IMR-90 (cell line): ENCODE results near the gene DCUN1D2. TPM values are rescaled to one million over a fixed set of nuclear protein-coding genes. Genes with fewer than 3 reads are reported as not detected.

Experiments used
- ATAC-seq: fragments of 200-7000 bp; cut with Tn5 transposase; 2 replicates; pipeline ENCODE4 v1.9.1; 2020; ENCODE audit warnings: low read depth, mild to moderate bottlenecking, moderate library complexity
- BruUV-seq: library from RNA; stranded (reverse); fragments of 400-500 nt; replicated peaks from 2 replicates; lab custom pipeline; 2021; lab: Mats Ljungman, UMichigan
- CTCF ChIA-PET: fragments of 300-600 bp; formaldehyde crosslinking; extraction: SDS; loops from one replicate; lab custom pipeline; 2021; ENCODE audit warnings: antibody characterized with exemption; lab: Yijun Ruan, JAX
- POLR2A ChIA-PET: fragments of 300-600 bp; sonication (Branson Sonifier 250); formaldehyde crosslinking; loops from one replicate; lab custom pipeline; 2022; ENCODE audit warnings: antibody characterized with exemption; ENCODE audit not compliant: unreplicated experiment; lab: Charles Lee
- DNase-seq: peaks from one replicate; pipeline ENCODE4 v3.0.0; 2013
- H2AFZ ChIP-seq: replicated peaks from 2 replicates; pipeline ENCODE3; 2013; ENCODE audit warnings: low read length, mild to moderate bottlenecking; ENCODE audit not compliant: poor library complexity
- H2AK5ac ChIP-seq: 2 replicates; pipeline ENCODE4 v1.6.1; 2013; ENCODE audit warnings: low read depth, low read length, inconsistent platforms
- H2AK9ac ChIP-seq: replicated peaks from 2 replicates; pipeline ENCODE3; 2013; ENCODE audit warnings: mild to moderate bottlenecking, low read depth, low read length, moderate library complexity; ENCODE audit not compliant: poor library complexity
- H2BK120ac ChIP-seq: 2 replicates; pipeline ENCODE4 v1.6.1; 2013; ENCODE audit warnings: low read depth, low read length, inconsistent platforms
- H2BK15ac ChIP-seq: 3 replicates; pipeline ENCODE4 v1.6.1; 2013; ENCODE audit warnings: low read depth, low read length, inconsistent platforms
- H2BK20ac ChIP-seq: 2 replicates; pipeline ENCODE4 v1.6.1; 2013; ENCODE audit warnings: low read depth, mild to moderate bottlenecking, inconsistent platforms, low read length, moderate library complexity
- H2BK5ac ChIP-seq: 2 replicates; pipeline ENCODE4 v1.6.1; 2013; ENCODE audit warnings: mild to moderate bottlenecking, low read depth, low read length, inconsistent platforms; ENCODE audit not compliant: poor library complexity, severe bottlenecking
- H3K14ac ChIP-seq: replicated peaks from 2 replicates; pipeline ENCODE4 v1.6.1; 2013; ENCODE audit warnings: low read depth, low read length, inconsistent platforms
- H3K18ac ChIP-seq: 2 replicates; pipeline ENCODE4 v1.6.1; 2013; ENCODE audit warnings: low read depth, low read length, control low read depth
- H3K23ac ChIP-seq: 2 replicates; pipeline ENCODE4 v1.6.1; 2013; ENCODE audit warnings: low read depth, low read length, inconsistent platforms
- H3K27ac ChIP-seq: 2 replicates; pipeline ENCODE4 v1.5.1; 2013; ENCODE audit warnings: mild to moderate bottlenecking, control low read depth, low read length; ENCODE audit not compliant: insufficient read depth
- H3K27me3 ChIP-seq: 2 replicates; pipeline ENCODE4 v1.6.1; 2013; ENCODE audit warnings: low read length; ENCODE audit not compliant: control insufficient read depth, insufficient read depth
- H3K36me3 ChIP-seq: 2 replicates; pipeline ENCODE4 v1.6.1; 2013; ENCODE audit warnings: low read length, mixed read lengths; ENCODE audit not compliant: control insufficient read depth, insufficient read depth
- H3K4ac ChIP-seq: 2 replicates; pipeline ENCODE4 v1.6.1; 2013; ENCODE audit warnings: low read depth, low read length, inconsistent platforms
- H3K4me1 ChIP-seq: 2 replicates; pipeline ENCODE4 v1.6.1; 2013; ENCODE audit warnings: low read length, mixed read lengths; ENCODE audit not compliant: control insufficient read depth, insufficient read depth
- H3K4me2 ChIP-seq: 2 replicates; pipeline ENCODE4 v1.6.1; 2013; ENCODE audit warnings: low read depth, mild to moderate bottlenecking, control low read depth, low read length, moderate library complexity
- H3K4me3 ChIP-seq: 2 replicates; pipeline ENCODE4 v1.5.1; 2013; ENCODE audit warnings: low read depth, mild to moderate bottlenecking, control low read depth, low read length, moderate library complexity; ENCODE audit not compliant: insufficient read depth
- H3K56ac ChIP-seq: 2 replicates; pipeline ENCODE4 v1.6.1; 2013; ENCODE audit warnings: low read length, inconsistent platforms; ENCODE audit not compliant: insufficient read depth; ENCODE audit errors: extremely low read depth
- H3K79me1 ChIP-seq, 2 experiments: 2 replicates each; pipeline ENCODE4 v1.6.1; 2013; ENCODE audit warnings: low read length in 2 of 2, inconsistent platforms in 1 of 2, low read depth in 1 of 2
- H3K9ac ChIP-seq: 2 replicates; pipeline ENCODE4 v1.6.1; 2013; ENCODE audit warnings: low read depth, low read length, control low read depth
- H3K9me1 ChIP-seq: 2 replicates; pipeline ENCODE4 v1.6.1; 2013; ENCODE audit warnings: low read length, inconsistent platforms; ENCODE audit not compliant: insufficient read depth
- H3K9me3 ChIP-seq: 2 replicates; pipeline ENCODE4 v1.6.1; 2013; ENCODE audit warnings: low read length; ENCODE audit not compliant: control insufficient read depth, insufficient read depth
- H4K20me1 ChIP-seq: 2 replicates; pipeline ENCODE4 v1.6.1; 2013; ENCODE audit warnings: low read length, inconsistent platforms; ENCODE audit not compliant: insufficient read depth
- H4K5ac ChIP-seq: 2 replicates; pipeline ENCODE4 v1.6.1; 2013; ENCODE audit warnings: mild to moderate bottlenecking, low read depth, low read length, control low read depth
- H4K8ac ChIP-seq, 2 experiments: 2 replicates each; pipeline ENCODE4 v1.6.1; 2013; ENCODE audit warnings: low read depth in 2 of 2, low read length in 2 of 2, control low read depth in 1 of 2, inconsistent platforms in 1 of 2
- H4K91ac ChIP-seq: 2 replicates; pipeline ENCODE4 v1.6.1; 2013; ENCODE audit warnings: low read depth, low read length, inconsistent platforms; ENCODE audit not compliant: insufficient read depth
- POLR2A ChIP-seq: IDR thresholded peaks from 2 replicates; pipeline ENCODE4 v1.6.1; 2012; ENCODE audit warnings: mild to moderate bottlenecking, low read depth, low read length
- RCOR1 ChIP-seq: IDR thresholded peaks from 2 replicates; pipeline ENCODE4 v1.6.1; 2012; ENCODE audit warnings: mild to moderate bottlenecking, low read length, improper control_type of control experiment; ENCODE audit not compliant: insufficient replicate concordance
- WGBS, 2 experiments: methylation state at CpG; one replicate each; pipeline versions ENCODE4 v1.1.5 to v1.1.7; 2013; ENCODE audit warnings: missing lambda C conversion rate in 2 of 2; ENCODE audit not compliant: insufficient read length in 1 of 2; ENCODE audit errors: extremely low coverage in 2 of 2; 5-methylcytosine and 5-hydroxymethylcytosine counted together
- dilution Hi-C: fragments of 300-500 bp; cut with HindIII; formaldehyde crosslinking; loops from one replicate; pipeline ENCODE4 v1.14.3; 2018; ENCODE audit warnings: low sequenced_read_pairs; ENCODE audit not compliant: unreplicated experiment
- in situ Hi-C: fragments of 300-500 bp; cut with MboI; formaldehyde crosslinking; loops from 3 replicates; pipeline ENCODE4 v1.14.3; 2019; ENCODE audit warnings: low sequenced_read_pairs, inconsistent platforms, mixed read lengths
- intact Hi-C: fragments of 100-400 bp; cut with micrococcal nuclease; formaldehyde crosslinking; loops from 2 replicates; pipeline ENCODE4 v1.10.0; 2022
- polyA plus RNA-seq, 3 experiments: library from polyadenylated mRNA; depleted of rRNA; stranded (reverse); fragments of >200 nt; gene quantifications; 2 replicates each; pipeline ENCODE4 v1.2.3, GENCODE V29; 2012; ENCODE audit warnings: low replicate concordance in 1 of 3
- total RNA-seq: library from RNA; depleted of rRNA; stranded (reverse); fragments of >200 nt; gene quantifications from 2 replicates; pipeline ENCODE4 v1.2.3, GENCODE V29; 2012

Gene DCUN1D2
- total and polyA plus RNA-seq, 2 of the 4 experiments (the other 2 are of a cell fraction) = 8.1 to 11.5 TPM

DNA sequence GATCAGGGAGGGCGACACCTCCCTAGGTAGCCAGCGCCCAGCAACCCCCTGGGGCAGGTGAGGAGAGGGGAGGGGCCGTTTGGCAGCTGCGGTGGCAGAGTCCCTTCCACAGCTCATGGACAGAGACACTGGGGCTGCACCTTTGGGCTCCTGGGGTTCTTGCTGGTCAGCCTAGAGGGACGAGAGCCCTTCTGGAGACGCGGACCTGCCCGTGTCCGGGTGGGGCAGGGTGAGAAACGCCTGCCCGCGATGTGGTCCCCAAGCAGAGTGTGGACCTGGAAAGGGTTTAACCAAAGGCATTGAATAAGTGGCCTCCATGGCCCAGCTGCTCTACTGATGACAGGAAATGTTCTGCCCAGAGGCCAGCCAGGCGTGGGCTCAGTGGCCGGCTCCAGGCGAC is 75.5 kb downstream of the DCUN1D2 start:
- Histone ChIP-seq H3K36me3 (no peaks in the 10 kb centered on the region), H4K20me1 (no peaks in the 10 kb centered on the region), H3K9me1 (peaks cover 8% of the 10 kb centered on the region), H4K8ac (no peak overlapping the region), H2AK5ac (no peak overlapping the region; the same call in 1 of the 2 replicates), H2AFZ (no peak overlapping the region), H2BK15ac (no peak overlapping the region), H4K5ac (no peak overlapping the region), H3K9ac (no peak overlapping the region), H2BK20ac (no peak overlapping the region), H3K14ac (no peak overlapping the region), H3K4me3 (no peak overlapping the region), H3K4ac (no peak overlapping the region), H3K18ac (no peak overlapping the region), H3K4me1 (peaks cover 21% of the 10 kb centered on the region), H4K91ac (no peak overlapping the region), H3K23ac (no peak overlapping the region), H3K56ac (no peak overlapping the region), H3K27ac (no peak overlapping the region), H3K79me1 (no peaks in the 10 kb centered on the region), H2BK120ac (no peak overlapping the region), H3K9me3 (no peaks in the 10 kb centered on the region), H3K4me2 (no peak overlapping the region), H2AK9ac (no peak overlapping the region), H3K27me3 (peaks cover 3% of the 10 kb centered on the region; the same call in 1 of the 2 replicates), H2BK5ac (no peak overlapping the region)
- dilution Hi-C loops = no loop called here
- WGBS, 2 experiments = 100% methylated on average over 6 of the region's 15 CpGs; no CpG with 5 or more reads in 1 of the 2 experiments
- in situ Hi-C loops = no loop called here
- ATAC-seq (no peak), DNase-seq (no peak)
- TF ChIP-seq RCOR1 (no peak), POLR2A (no peak)
- intact Hi-C loops = no loop called here
- BruUV-seq = no TSS peak
- CTCF ChIA-PET = no interaction called here
- POLR2A ChIA-PET = no interaction called here
